Astrocyte (in vitro differentiated cells and primary cell): Measurements from ENCODE around the gene METTL14. TPM values are rescaled to one million over a fixed set of nuclear protein-coding genes. Genes with fewer than 3 reads are reported as not detected.

Source experiments
- DNase-seq: peaks from one replicate; pipeline ENCODE4 v3.0.0-alpha.2; 2010; ENCODE audit warnings: low read depth
- FAIRE-seq: peaks from 2 replicates; lab custom pipeline; 2011; peaks lifted over from hg19 to GRCh38; lab: Jason Lieb, UNC
- H2AFZ ChIP-seq: 2 replicates; pipeline ENCODE4 v1.6.0; 2012; ENCODE audit warnings: low read depth, low read length, inconsistent platforms
- H3K27ac ChIP-seq: 2 replicates; pipeline ENCODE4 v1.5.1; 2011; ENCODE audit warnings: low read depth, low read length, inconsistent platforms
- H3K27me3 ChIP-seq: 2 replicates; pipeline ENCODE4 v1.6.0; 2011; ENCODE audit warnings: low read length, inconsistent platforms; ENCODE audit not compliant: insufficient read depth
- H3K36me3 ChIP-seq: 2 replicates; pipeline ENCODE4 v1.5.1; 2011; ENCODE audit warnings: low read length, inconsistent platforms; ENCODE audit not compliant: insufficient read depth
- H3K4me1 ChIP-seq: 2 replicates; pipeline ENCODE4 v1.5.1; 2011; ENCODE audit warnings: low read length, inconsistent platforms; ENCODE audit not compliant: insufficient read depth
- H3K4me2 ChIP-seq: 2 replicates; pipeline ENCODE4 v1.6.0; 2012; ENCODE audit warnings: low read length, inconsistent platforms
- H3K4me3 ChIP-seq: 2 replicates; pipeline ENCODE4 v1.5.1; 2011; ENCODE audit warnings: low read depth, mild to moderate bottlenecking, low read length, inconsistent platforms; ENCODE audit not compliant: insufficient read depth
- H3K79me2 ChIP-seq: 2 replicates; pipeline ENCODE4 v1.6.0; 2012; ENCODE audit warnings: mild to moderate bottlenecking, low read length, inconsistent platforms; ENCODE audit not compliant: insufficient read depth
- H3K9ac ChIP-seq: 2 replicates; pipeline ENCODE4 v1.6.0; 2012; ENCODE audit warnings: mild to moderate bottlenecking, low read length, inconsistent platforms
- H3K9me3 ChIP-seq: 2 replicates; pipeline ENCODE4 v1.5.1; 2012; ENCODE audit warnings: low read depth, mild to moderate bottlenecking, low read length, inconsistent platforms; ENCODE audit not compliant: insufficient read depth
- H4K20me1 ChIP-seq: 2 replicates; pipeline ENCODE4 v1.6.0; 2012; ENCODE audit warnings: low read length, inconsistent platforms; ENCODE audit not compliant: insufficient read depth
- H3K27ac Mint-ChIP-seq: one replicate; pipeline ENCODE4 v1.8.0; 2021; ENCODE audit warnings: mild to moderate bottlenecking, mixed read lengths; ENCODE audit not compliant: unreplicated experiment
- H3K27me3 Mint-ChIP-seq: one replicate; pipeline ENCODE4 v1.8.0; 2021; ENCODE audit warnings: low read depth, mixed read lengths; ENCODE audit not compliant: unreplicated experiment
- H3K36me3 Mint-ChIP-seq: one replicate; pipeline ENCODE4 v1.8.0; 2021; ENCODE audit warnings: low read depth, mixed read lengths; ENCODE audit not compliant: unreplicated experiment
- H3K4me1 Mint-ChIP-seq: one replicate; pipeline ENCODE4 v1.8.0; 2021; ENCODE audit warnings: low read depth, mixed read lengths; ENCODE audit not compliant: unreplicated experiment
- H3K4me3 Mint-ChIP-seq: one replicate; pipeline ENCODE4 v1.8.0; 2021; ENCODE audit warnings: mild to moderate bottlenecking, moderate library complexity, mixed read lengths; ENCODE audit not compliant: unreplicated experiment
- H3K9me3 Mint-ChIP-seq: one replicate; pipeline ENCODE4 v1.8.0; 2021; ENCODE audit warnings: mild to moderate bottlenecking, mixed read lengths; ENCODE audit not compliant: unreplicated experiment
- EZH2 ChIP-seq: IDR thresholded peaks from 2 replicates; pipeline ENCODE4 v1.6.1; 2012; ENCODE audit warnings: mild to moderate bottlenecking, low read length, inconsistent platforms; ENCODE audit not compliant: insufficient read depth
- total RNA-seq: library from RNA; stranded (reverse); gene quantifications from 2 replicates; pipeline ENCODE4 v1.2.1, GENCODE V29; 2021
- TF ChIP-seq, protein P1 (sequence below): IDR thresholded peaks from 2 replicates; pipeline ENCODE4 v1.5.1; 2011; ENCODE audit warnings: low read depth, mild to moderate bottlenecking, inconsistent platforms, low read length, moderate library complexity; ENCODE audit not compliant: insufficient read depth

METTL14 gene
- total RNA-seq, 1 donor from 2014 or later: 35.2 TPM

DNA sequence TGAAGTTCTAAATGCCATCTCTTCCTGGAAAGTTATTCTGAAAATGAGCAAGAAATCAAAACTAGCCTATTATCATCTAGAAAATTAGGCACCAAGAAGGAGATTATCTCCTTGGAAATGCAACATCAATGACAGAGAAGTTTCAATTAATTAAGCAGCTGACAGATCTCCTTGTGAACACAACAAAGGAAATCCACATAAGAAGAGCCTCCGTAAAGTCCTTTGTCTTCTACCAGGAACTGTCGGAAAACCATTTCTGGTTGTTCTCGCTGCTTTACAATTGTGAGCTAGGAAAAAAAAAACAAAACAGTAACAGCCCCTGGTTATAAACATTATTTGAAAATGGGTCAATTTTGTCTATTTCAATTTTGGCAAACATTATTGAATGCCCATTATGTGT, 38.2 kb downstream of the METTL14 start:
- Histone ChIP-seq H4K20me1 (peaks cover 29% of the 10 kb centered on the region), H3K27me3 (no peaks in the 10 kb centered on the region), H3K4me1 (no peaks in the 10 kb centered on the region), H3K9me3 (no peaks in the 10 kb centered on the region), H3K79me2 (peaks cover 10% of the 10 kb centered on the region), H2AFZ (no peak overlapping the region), H3K4me3 (no peak overlapping the region), H3K4me2 (no peak overlapping the region), H3K9ac (no peak overlapping the region), H3K36me3 (peaks cover 75% of the 10 kb centered on the region), H3K27ac (no peak overlapping the region)
- DNase-seq: no peak
- no peak for TF ChIP-seq EZH2
- TF ChIP-seq, protein P1, sequence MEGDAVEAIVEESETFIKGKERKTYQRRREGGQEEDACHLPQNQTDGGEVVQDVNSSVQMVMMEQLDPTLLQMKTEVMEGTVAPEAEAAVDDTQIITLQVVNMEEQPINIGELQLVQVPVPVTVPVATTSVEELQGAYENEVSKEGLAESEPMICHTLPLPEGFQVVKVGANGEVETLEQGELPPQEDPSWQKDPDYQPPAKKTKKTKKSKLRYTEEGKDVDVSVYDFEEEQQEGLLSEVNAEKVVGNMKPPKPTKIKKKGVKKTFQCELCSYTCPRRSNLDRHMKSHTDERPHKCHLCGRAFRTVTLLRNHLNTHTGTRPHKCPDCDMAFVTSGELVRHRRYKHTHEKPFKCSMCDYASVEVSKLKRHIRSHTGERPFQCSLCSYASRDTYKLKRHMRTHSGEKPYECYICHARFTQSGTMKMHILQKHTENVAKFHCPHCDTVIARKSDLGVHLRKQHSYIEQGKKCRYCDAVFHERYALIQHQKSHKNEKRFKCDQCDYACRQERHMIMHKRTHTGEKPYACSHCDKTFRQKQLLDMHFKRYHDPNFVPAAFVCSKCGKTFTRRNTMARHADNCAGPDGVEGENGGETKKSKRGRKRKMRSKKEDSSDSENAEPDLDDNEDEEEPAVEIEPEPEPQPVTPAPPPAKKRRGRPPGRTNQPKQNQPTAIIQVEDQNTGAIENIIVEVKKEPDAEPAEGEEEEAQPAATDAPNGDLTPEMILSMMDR: no peak
- H3K27ac Mint-ChIP-seq: no peak overlapping the region
- FAIRE-seq: no peak
- H3K4me1 Mint-ChIP-seq: peaks cover 24% of the 10 kb centered on the region
- no peaks in the 10 kb centered on the region for H3K27me3 Mint-ChIP-seq
- no peak overlapping the region for H3K4me3 Mint-ChIP-seq
- peaks cover 25% of the 10 kb centered on the region for H3K36me3 Mint-ChIP-seq
- H3K9me3 Mint-ChIP-seq: peaks cover 3% of the 10 kb centered on the region

DNA sequence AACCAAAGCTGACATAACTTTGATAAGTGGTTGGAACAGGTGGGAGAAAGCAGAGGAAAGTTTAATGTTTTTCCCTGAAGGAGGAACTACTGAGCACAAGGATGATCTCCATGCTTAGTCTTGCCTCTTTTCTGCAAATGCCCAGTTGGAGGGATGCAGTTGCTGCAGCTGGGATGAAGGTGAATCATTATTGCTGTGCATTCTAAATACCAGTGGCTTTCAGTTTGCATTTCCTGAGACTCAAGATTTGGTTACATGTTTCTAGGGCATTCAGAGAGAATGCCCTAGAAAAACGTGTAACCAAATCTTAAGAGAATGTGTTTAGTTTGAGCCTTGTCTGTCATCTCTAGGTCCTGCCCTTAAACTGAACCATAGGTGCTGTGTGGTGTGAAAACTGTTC, 42.2 kb downstream of the METTL14 start:
- Histone ChIP-seq H3K9ac (no peak overlapping the region), H2AFZ (no peak overlapping the region)

More for the DNA sequence above, 42.2 kb downstream of the METTL14 start:
- Histone ChIP-seq H3K27me3 (no peaks in the 10 kb centered on the region), H3K27ac (no peak overlapping the region), H3K36me3 (peaks cover 79% of the 10 kb centered on the region), H4K20me1 (peaks cover 48% of the 10 kb centered on the region), H3K4me3 (no peak overlapping the region), H3K79me2 (peaks cover 10% of the 10 kb centered on the region), H3K4me2 (no peak overlapping the region), H3K4me1 (peaks cover 12% of the 10 kb centered on the region), H3K9me3 (no peaks in the 10 kb centered on the region)
- H3K36me3 Mint-ChIP-seq: peaks cover 21% of the 10 kb centered on the region
- no peaks in the 10 kb centered on the region for H3K27me3 Mint-ChIP-seq
- peaks cover 46% of the 10 kb centered on the region for H3K4me1 Mint-ChIP-seq
- FAIRE-seq (peak; percentile 23), DNase-seq (no peak)
- TF ChIP-seq EZH2: no peak
- TF ChIP-seq, protein P1: no peak
- no peaks in the 10 kb centered on the region for H3K9me3 Mint-ChIP-seq
- H3K27ac Mint-ChIP-seq: peak overlapping the region; percentile 15
- H3K4me3 Mint-ChIP-seq: no peak overlapping the region
